HG02852 (cell line): ENCODE results near the gene GLCCI1.
A peak's percentile ranks its signal among the peaks of the same experiment; 100 is the strongest.

ENCODE experiments used
- ATAC-seq: cut with Tn5 transposase; IDR thresholded peaks from one replicate; pipeline ENCODE4 v1.9.1; 2021; ENCODE audit warnings: mild to moderate bottlenecking, moderate library complexity; ENCODE audit not compliant: unreplicated experiment

Gene GLCCI1

DNA sequence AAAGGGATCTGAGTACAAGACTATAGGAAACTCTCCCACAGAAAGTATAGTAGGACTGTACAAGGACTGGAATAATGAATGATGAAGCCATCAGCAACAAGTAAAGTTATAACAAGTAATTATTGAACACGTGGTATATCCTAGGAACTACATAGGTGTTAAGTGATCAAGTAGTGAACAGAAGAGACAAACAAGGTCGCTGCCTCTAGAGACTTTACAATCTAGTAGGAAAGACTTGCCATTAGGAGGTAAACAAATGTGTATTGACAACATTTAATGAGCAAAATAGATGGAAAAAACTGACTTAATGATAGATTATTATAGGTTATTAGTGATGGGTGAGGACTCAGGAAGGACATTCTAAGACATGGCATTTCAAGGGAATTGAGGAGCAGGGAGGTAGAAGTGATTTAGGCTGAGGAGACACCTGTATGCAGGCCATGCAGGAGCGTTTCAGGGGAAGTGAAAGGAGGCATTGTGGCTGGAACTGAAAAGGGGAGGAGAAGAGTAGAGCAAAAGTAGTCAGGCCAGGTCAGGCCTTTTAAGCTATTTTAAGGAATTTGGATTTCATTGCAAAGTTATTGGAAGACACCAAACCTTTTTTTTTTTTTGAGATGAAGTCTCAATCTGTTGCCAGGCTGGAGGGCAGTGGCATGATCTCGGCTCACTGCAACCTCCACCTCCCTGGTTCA, 8.5 kb upstream of the GLCCI1 start:
- ATAC-seq = peak; percentile 95

DNA sequence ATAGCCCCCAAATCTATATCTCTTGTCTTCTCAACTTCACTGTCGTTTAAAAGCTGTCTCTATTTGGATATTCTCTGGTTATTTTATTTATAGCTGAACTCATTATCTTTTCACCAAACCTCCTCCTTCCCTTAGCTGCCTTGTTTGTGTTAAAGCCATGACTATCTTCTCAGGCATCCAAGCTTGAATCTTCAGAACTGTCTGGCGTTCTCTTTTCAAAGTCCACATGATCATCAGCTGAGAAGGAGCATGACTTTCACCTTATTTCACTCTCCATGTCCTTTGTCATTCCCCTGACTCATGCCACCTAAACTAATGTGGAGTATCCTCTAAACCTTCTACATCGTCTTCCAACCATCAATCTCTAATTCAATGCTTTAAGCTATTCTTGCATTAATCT, 5.7 kb upstream of the GLCCI1 start:
- no peak for ATAC-seq

GRCh38 chr7:7964250-7964649, 4.3 kb upstream of the GLCCI1 start:
- ATAC-seq = no peak

GRCh38 chr7:7964691-7965090, 3.9 kb upstream of the GLCCI1 start:
- no peak for ATAC-seq

DNA sequence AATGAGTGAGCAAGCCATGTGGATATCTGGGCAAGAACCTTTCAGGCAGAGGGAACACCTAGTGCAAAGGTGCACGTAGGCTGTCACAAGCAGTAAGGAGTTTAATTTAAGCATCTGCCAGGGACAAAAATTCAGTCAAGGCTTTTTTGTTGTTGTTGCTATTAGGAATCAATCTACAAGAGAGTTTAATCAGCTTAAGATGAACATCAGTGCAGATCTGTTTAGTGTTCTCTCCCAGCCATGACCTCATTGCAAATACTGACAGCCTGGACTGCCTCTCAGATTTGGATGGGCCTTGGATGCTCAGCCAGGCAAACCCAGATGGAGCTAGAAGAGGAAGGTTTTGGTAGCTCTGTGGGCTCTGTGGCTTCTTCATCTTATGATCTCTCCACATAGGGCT, 3.3 kb upstream of the GLCCI1 start:
- no peak for ATAC-seq

- peak; percentile 19 for ATAC-seq
These were observed 2.4 kb upstream of the GLCCI1 start for GRCh38 chr7:7966141-7966734.

GRCh38 chr7:7967886-7968543, 581 bp upstream of the GLCCI1 start:
- ATAC-seq = no peak

GRCh38 chr7:7969306-7970236, 975 bp downstream of the GLCCI1 start:
- no peak for ATAC-seq

- no peak for ATAC-seq
These were observed 1.6 kb downstream of the GLCCI1 start for GRCh38 chr7:7970237-7970530.

GRCh38 chr7:7970531-7971307, 2.1 kb downstream of the GLCCI1 start:
- ATAC-seq = no peak

DNA sequence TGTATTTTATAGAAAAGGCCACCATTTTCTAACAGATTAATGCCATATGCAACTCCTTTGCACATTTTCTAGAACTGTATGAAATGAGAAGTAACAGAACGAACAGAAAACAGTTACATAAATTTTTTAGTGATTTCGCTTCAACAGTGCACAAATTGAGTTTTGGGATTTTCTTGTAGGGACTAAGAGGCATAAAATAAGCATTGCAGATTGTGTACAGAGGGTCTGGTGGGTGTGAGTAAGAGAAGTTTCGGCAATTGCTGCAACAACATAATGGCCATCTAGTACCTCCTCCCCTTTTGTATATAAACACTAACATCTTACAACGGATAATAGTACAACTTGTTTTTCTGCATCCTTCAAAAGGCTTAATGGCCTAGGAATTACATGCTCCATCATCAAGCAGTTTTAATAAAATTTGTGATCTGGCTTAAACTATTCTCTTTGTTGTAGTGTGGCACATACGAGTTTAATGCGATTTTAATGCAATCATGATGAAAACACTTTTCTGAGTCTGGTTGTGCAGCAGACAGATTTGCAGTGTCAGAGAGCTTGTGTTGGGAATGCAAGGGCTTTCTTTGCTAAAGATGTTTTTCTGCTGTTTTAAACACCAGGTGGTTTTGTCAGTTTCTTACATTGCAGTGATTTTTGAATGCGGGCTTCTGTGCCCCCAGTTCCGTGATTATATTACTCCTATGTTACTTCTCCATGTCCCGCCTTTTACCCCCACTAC, 2.9 kb downstream of the GLCCI1 start:
- no peak for ATAC-seq

DNA sequence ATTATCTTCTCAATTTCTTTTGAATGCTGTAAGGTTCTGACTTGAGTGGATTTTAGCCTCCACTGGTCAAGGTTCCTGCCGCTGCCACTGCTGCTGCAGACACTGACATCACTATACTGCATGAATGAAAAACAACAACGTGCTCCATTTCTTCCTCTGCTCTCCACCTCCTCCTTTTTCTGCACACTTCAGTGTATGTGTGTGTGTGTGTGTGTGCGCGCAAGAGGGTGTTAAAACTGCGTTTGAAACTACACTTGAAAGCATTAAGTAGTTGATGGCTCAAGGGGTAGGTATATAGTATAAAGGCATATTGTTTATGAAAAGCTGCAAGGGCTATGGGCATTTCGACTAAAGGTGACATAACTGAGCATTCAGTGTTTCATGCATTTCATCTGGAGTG, 3.5 kb downstream of the GLCCI1 start:
- no peak for ATAC-seq

DNA sequence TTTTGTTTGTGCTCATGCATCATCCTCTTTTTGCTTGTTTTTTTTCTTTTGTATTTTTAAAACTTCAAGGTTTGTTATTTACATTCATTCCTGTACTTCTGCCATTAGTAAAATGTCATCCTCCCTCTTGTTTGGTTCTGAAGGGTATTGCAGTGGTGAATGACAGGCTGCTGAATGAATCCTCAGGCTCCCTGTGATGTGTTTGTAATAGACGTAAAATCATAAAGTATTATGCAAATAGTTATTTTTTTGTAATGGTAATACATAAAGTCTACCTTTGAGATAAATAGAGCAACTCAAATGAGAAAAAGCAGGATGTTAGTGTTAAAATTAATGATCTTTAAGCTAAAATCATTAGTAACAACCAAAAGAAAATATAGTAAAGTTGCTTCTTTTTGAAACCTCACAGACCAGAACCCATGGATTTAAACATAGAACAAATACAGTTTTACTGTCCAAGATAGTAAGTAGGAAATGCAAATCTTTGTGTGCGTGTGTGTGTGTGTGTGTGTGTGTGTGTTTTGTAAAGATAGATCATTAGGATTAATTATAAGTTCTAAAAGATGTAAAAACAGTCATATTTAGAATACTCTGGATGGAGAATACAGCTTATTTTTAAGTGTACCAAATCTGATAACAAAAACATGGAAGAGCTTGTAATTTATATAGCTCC, 4.5 kb downstream of the GLCCI1 start:
- no peak for ATAC-seq

DNA sequence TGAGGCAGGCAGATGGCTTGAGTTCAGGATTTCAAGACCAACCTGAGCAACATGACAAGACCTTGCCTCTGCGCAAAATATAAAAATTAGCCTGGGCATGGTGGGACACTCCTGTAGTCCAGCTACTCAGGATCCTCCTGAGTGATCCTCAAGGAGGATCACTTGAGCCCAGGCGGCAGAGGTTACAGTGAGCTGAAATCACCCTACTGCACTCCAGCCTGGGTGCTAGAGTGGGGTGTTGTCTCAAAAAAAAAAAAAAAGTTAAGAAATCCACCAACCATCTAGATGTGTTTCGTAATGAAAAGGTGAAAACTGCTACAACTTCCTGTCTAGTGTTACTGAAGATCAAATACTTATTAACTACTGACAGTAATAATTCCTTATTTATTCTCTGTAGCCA, 8.1 kb downstream of the GLCCI1 start:
- ATAC-seq = no peak

- ATAC-seq = no peak
These were observed 9.2 kb downstream of the GLCCI1 start for GRCh38 chr7:7977774-7978173.

- no peak for ATAC-seq
These were observed 10.3 kb downstream of the GLCCI1 start for GRCh38 chr7:7978860-7979259.

DNA sequence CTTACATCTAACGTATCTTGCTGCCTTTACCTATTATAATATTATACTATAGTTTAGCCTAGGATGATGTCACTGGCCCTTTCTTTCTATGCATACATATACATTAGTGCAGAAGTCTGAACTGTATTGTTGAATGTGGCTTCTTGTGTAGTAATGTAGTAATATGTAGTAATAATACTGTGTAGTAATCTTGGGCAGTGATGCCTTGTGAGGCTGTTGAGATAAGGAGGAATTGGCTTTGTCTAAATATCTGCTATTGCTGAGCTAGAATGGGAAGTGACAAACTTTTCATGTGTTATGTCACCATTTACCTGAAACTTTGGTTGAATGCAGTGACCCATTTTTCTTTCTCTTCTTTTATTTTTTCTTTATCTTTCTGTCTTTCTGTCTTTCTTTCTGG, 11.0 kb downstream of the GLCCI1 start:
- no peak for ATAC-seq

DNA sequence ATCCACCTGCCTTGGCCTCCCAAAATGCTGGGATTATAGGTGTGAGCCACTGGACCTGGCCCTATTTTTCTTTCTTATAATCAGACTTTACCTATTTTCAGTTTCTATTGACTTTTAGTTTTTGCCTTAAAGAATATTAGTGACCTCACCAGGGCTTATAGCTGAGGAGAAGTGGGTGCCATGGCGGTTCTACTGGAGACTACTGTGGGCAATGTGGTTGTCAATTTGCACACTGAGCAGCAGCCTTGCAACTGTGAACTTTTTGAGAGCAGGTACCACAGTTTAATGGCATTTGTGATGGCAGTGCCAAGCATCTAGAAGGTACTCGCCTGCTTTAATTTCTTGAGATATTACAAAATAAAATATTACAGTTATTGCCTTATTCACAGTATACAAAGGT, 11.5 kb downstream of the GLCCI1 start:
- ATAC-seq = no peak

GRCh38 chr7:7982904-7983303, 14.3 kb downstream of the GLCCI1 start:
- ATAC-seq = no peak

DNA sequence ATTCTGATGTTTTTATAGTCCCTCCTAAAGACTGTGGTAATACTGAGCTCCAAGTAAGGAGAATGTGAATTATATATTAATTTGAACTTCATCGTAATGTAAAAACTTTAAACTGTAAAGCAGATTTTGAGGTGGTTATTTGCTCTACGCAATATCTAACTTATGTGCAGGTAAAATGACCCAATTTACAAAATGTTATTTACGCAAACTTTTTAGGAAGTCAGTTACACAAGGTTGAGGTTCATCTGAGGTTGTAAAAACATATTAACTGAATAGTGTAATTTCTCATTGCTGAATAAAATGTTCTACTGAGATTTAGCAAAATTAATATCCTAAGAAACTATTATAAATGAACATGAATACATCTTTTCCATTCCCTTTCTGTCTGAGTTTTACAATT, 15.8 kb downstream of the GLCCI1 start:
- ATAC-seq = no peak
